GM12864 (cell line): ENCODE data around the gene GLYATL1B.
"Not testable (repeated sequence)": the region's sequence is repeated elsewhere in the genome, so short reads cannot be mapped to it uniquely, and the experiment has no call there.

Experiments used
- DNase-seq: peaks from one replicate; pipeline ENCODE4 v3.0.0-alpha.2; 2011; ENCODE audit warnings: low read depth
- H3K4me3 ChIP-seq: 2 replicates; pipeline ENCODE4 v1.5.1; 2011; ENCODE audit warnings: mild to moderate bottlenecking, low read depth, low read length, control low read depth
- CTCF ChIP-seq: IDR thresholded peaks from 2 replicates; pipeline ENCODE4 v1.5.1; 2011; ENCODE audit warnings: low read depth, mild to moderate bottlenecking, moderate library complexity, low read length, control low read depth, inconsistent platforms; ENCODE audit errors: missing control alignments

Gene GLYATL1B

GRCh38 chr11:59069087-59069486, 17.0 kb upstream of the GLYATL1B start:
- TF ChIP-seq CTCF: no peak
- no peak for DNase-seq
- no peak overlapping the region for H3K4me3 ChIP-seq

- no peak for DNase-seq
- TF ChIP-seq CTCF: no peak
- H3K4me3 ChIP-seq: no peak overlapping the region
Measured at GRCh38 chr11:59076876-59077571, 9.1 kb upstream of the GLYATL1B start.

- no peak for TF ChIP-seq CTCF
- no peak for DNase-seq
- no peak overlapping the region for H3K4me3 ChIP-seq
Measured at GRCh38 chr11:59078435-59078834, 7.7 kb upstream of the GLYATL1B start.

- no peak for TF ChIP-seq CTCF
- H3K4me3 ChIP-seq: no peak overlapping the region
- DNase-seq: no peak
Measured at GRCh38 chr11:59079086-59079485, 7.0 kb upstream of the GLYATL1B start.

- not testable (repeated sequence) for DNase-seq, H3K4me3 ChIP-seq
Measured at GRCh38 chr11:59080421-59080820, 5.7 kb upstream of the GLYATL1B start.

GRCh38 chr11:59081430-59082020, 4.6 kb upstream of the GLYATL1B start:
- not testable (repeated sequence) for DNase-seq, H3K4me3 ChIP-seq

- no peak for DNase-seq
- no peak overlapping the region for H3K4me3 ChIP-seq
- no peak for TF ChIP-seq CTCF
Measured at GRCh38 chr11:59088162-59088561, 2.1 kb downstream of the GLYATL1B start.

- not testable (repeated sequence) for DNase-seq, H3K4me3 ChIP-seq
Measured at GRCh38 chr11:59093576-59093975, 7.5 kb downstream of the GLYATL1B start.

GRCh38 chr11:59095225-59095624, 9.1 kb downstream of the GLYATL1B start:
- H3K4me3 ChIP-seq, DNase-seq: not testable (repeated sequence)

- not testable (repeated sequence) for H3K4me3 ChIP-seq, DNase-seq
Measured at GRCh38 chr11:59095972-59096575, 10.0 kb downstream of the GLYATL1B start.
